Pancreas (tissue), 10 donors: ENCODE results near the gene PDIA2. TPM values are rescaled to one million over a fixed set of nuclear protein-coding genes. Genes with fewer than 3 reads are reported as not detected.

ENCODE experiments used
- ATAC-seq, 4 donors: fragments of 200-7000 bp; cut with Tn5 transposase; one replicate each; pipeline versions ENCODE4 v1.8.0 to v1.9.1; 2020; ENCODE audit warnings: mild to moderate bottlenecking in 4 of 4, moderate library complexity in 4 of 4
- DNase-seq, 6 donors: peaks; one replicate each; pipeline ENCODE4 v3.0.0-alpha.2; 2020
- FAIRE-seq: peaks from 2 replicates; lab custom pipeline; 2012; peaks lifted over from hg19 to GRCh38; lab: Jason Lieb, UNC
- H3K27ac ChIP-seq, 4 donors: fragments of 200-600 bp; sonication (generic); 1 replicate in 3 of 4; 2 replicates in 1 of 4; pipeline versions ENCODE4 v1.5.0 to v1.8.0; 2020
- H3K27me3 ChIP-seq, 4 donors: fragments of 200-600 bp; one replicate each; pipeline ENCODE4 v1.8.0; 2021
- H3K36me3 ChIP-seq, 3 donors: fragments of 200-600 bp; sonication (generic) in 1 of 3; one replicate each; pipeline versions ENCODE4 v1.5.0 to v1.8.0; 2020 to 2021
- H3K4me1 ChIP-seq, 3 donors: fragments of 200-600 bp; one replicate each; pipeline ENCODE4 v1.8.0; 2021
- H3K4me3 ChIP-seq, 4 donors: fragments of 200-600 bp; sonication (generic) in 2 of 4; one replicate each; pipeline versions ENCODE4 v1.5.0 to v1.8.0; 2020 to 2021
- H3K9me3 ChIP-seq, 4 donors: fragments of 200-600 bp; one replicate each; pipeline ENCODE4 v1.8.0; 2021
- CTCF ChIP-seq, 4 donors: fragments of 200-600 bp; sonication (generic) in 3 of 4; IDR thresholded peaks; one replicate each; pipeline versions ENCODE4 v1.5.0 to v1.8.0; 2021; ENCODE audit warnings: antibody characterized with exemption in 4 of 4
- WGBS, 2 donors: extraction: QIAGEN DNeasy Blood & Tissue Kit; methylation state at CpG; one replicate each; pipeline ENCODE4 v1.1.7; 2013; 5-methylcytosine and 5-hydroxymethylcytosine counted together
- intact Hi-C, 3 donors: fragments of 100-400 bp; cut with DNase I; formaldehyde crosslinking; loops; one replicate each; pipeline versions ENCODE4 v1.11.1 to v1.14.2; 2022
- polyA plus RNA-seq, 2 donors: library from polyadenylated mRNA; stranded (reverse); fragments of 200-250 nt; gene quantifications; one replicate each; pipeline ENCODE4 v1.2.3, GENCODE V29; 2013
- total RNA-seq, 6 donors: library from RNA; stranded (reverse); fragmentation: NEBNext Ultra II Directional in 4 of 6; extraction: Animal tissue kit (Norgen Biotek cat#: 25700) in 4 of 6; gene quantifications; one replicate each; pipeline versions ENCODE4 v1.2.1 to v1.2.4, GENCODE V29; 2021 to 2023
- donor health status: healthy with polysubstance abuse.
- donor health status: DM: no; HTN: no; CAD: no; lungs with moderate emphysema.
- donor health status: DM: no; HTN: no; CAD: no.
- donor health status: control.
- donor health status: control.
- donor health status: Bipolar disorder and iron deficiency.
- donor health status: DM: yes; HTN: yes; CAD: no.
- donor health status: DM: no; HTN: no; CAD: no.
- donor health status: DM: no; HTN: no; CAD: no.
- donor health status: DM: yes; HTN: yes; CAD: no.

The PDIA2 gene
- total and polyA plus RNA-seq, 8 donors = 13.0 to 3,084 (median 1,145) TPM

- H3K27ac ChIP-seq = no peak overlapping the region
- intact Hi-C loops = no loop called here
- WGBS, 2 donors = 89% methylated on average over 10 of the region's 10 CpGs
- no peak for FAIRE-seq
- no peak for DNase-seq
- ATAC-seq = no peak
- TF ChIP-seq CTCF (IDR thresholded peaks at IDR 0.05) = no peak
- H3K36me3 ChIP-seq = peaks cover 0 to 51% (median 13%) of the 10 kb centered on the region in 3 donors
- H3K4me3 ChIP-seq = no peak overlapping the region
- no peaks in the 10 kb centered on the region for H3K27me3 ChIP-seq
- H3K9me3 ChIP-seq = no peaks in the 10 kb centered on the region
- peaks cover 0 to 7% (median 0%) of the 10 kb centered on the region in 3 donors for H3K4me1 ChIP-seq
Observed at GRCh38 chr16:259226-259625, 23.7 kb upstream of the PDIA2 start.

GRCh38 chr16:259814-260253 lies 23.1 kb upstream of the PDIA2 start:
- FAIRE-seq (no peak), ATAC-seq (no peak), DNase-seq (peak in 1 of 6 donors; percentile 67)
- 89 to 92% methylated on average over 13 of the region's 13 CpGs for WGBS, 2 donors
- Histone ChIP-seq H3K4me3 (no peak overlapping the region), H3K9me3 (no peaks in the 10 kb centered on the region), H3K4me1 (peaks cover 0 to 7% (median 0%) of the 10 kb centered on the region in 3 donors), H3K36me3 (peaks cover 0 to 55% (median 13%) of the 10 kb centered on the region in 3 donors), H3K27me3 (no peaks in the 10 kb centered on the region), H3K27ac (no peak overlapping the region)
- no peak for TF ChIP-seq CTCF (IDR thresholded peaks at IDR 0.05)
- intact Hi-C loops = no loop called here

DNA sequence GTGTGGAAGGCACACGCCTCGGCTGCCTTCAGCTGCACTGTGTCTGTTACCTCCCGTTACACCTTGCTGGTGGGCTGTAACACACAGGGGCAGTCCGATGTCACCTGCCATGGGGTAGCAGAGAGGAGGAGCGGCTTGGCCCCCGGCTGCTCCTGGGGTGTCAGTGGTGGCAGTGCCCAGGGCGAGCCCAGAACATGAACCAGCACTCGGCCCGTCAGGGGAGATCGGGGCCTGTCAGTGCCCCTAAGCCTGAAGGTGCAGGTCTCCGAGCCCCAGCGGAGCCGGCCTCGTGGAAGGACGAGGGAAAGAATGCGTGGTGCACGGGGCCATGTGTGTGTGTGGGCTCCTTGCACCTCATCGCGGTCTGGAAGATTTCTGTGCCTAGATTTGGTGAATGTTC lies 22.6 kb upstream of the PDIA2 start:
- ATAC-seq = no peak
- 96 to 97% methylated on average over 19 of the region's 19 CpGs for WGBS, 2 donors
- TF ChIP-seq CTCF (IDR thresholded peaks at IDR 0.05) = no peak
- intact Hi-C loops = no loop called here
- peaks cover 0 to 53% (median 13%) of the 10 kb centered on the region in 3 donors for H3K36me3 ChIP-seq
- no peaks in the 10 kb centered on the region for H3K27me3 ChIP-seq
- DNase-seq = no peak
- no peak overlapping the region for H3K27ac ChIP-seq
- no peaks in the 10 kb centered on the region for H3K9me3 ChIP-seq
- peaks cover 0 to 7% (median 0%) of the 10 kb centered on the region in 3 donors for H3K4me1 ChIP-seq
- no peak overlapping the region for H3K4me3 ChIP-seq
- FAIRE-seq = no peak

GRCh38 chr16:261031-261691 lies 21.8 kb upstream of the PDIA2 start:
- no peak for FAIRE-seq
- H3K27ac ChIP-seq = no peak overlapping the region
- peaks cover 0 to 51% (median 13%) of the 10 kb centered on the region in 3 donors for H3K36me3 ChIP-seq
- no peak overlapping the region for H3K4me3 ChIP-seq
- H3K4me1 ChIP-seq = peaks cover 0 to 7% (median 0%) of the 10 kb centered on the region in 3 donors
- TF ChIP-seq CTCF (IDR thresholded peaks at IDR 0.05) = no peak
- 43 to 49% methylated on average over 27 to 28 of the region's 28 CpGs for WGBS, 2 donors
- intact Hi-C loops = no loop called here
- ATAC-seq = peak; percentile 67 to 92 (median 80)
- H3K27me3 ChIP-seq = no peaks in the 10 kb centered on the region
- DNase-seq = peak; percentile 58 to 86 (median 80)
- no peaks in the 10 kb centered on the region for H3K9me3 ChIP-seq
